ENCODE measurements around the gene NACC2. TPM values are rescaled to one million over a fixed set of nuclear protein-coding genes. Genes with fewer than 3 reads are reported as not detected.

NACC2 gene
- total and polyA plus RNA-seq, 2 donors (not counting 1 experiment from before 2014, with no cell fraction given), result 12.3 to 18.2 TPM

GRCh38 chr9:136025481-136025880 lies 69.6 kb downstream of the NACC2 start:
- TF ChIP-seq CTCF (conservative IDR thresholded peaks at IDR 0.05 in 1 of 2, IDR thresholded peaks at IDR 0.05 in 1 of 2; ENCODE audit: low read depth in 1 of 2, low read length in 2 of 2), result no peak
- TF ChIP-seq EZH2 (IDR thresholded peaks at IDR 0.05; ENCODE audit: low read length, missing control alignments), result no peak
- H4K20me1 ChIP-seq (ENCODE audit: control insufficient read depth, extremely low read depth, insufficient read depth, low read length), result no peaks in the 10 kb centered on the region
- H3K36me3 ChIP-seq (ENCODE audit: control insufficient read depth, insufficient read depth, low read length), result no peaks in the 10 kb centered on the region

GRCh38 chr9:136024696-136025316 lies 70.3 kb downstream of the NACC2 start:
- Histone ChIP-seq H4K20me1 (ENCODE audit: control insufficient read depth, extremely low read depth, insufficient read depth, low read length) (no peaks in the 10 kb centered on the region), H3K27me3 (ENCODE audit: control insufficient read depth, insufficient read depth, low read length) (no peaks in the 10 kb centered on the region), H3K79me2 (ENCODE audit: control insufficient read depth, insufficient read depth, low read length) (no peaks in the 10 kb centered on the region), H3K4me3 (replicated peaks in 1 of 4; ENCODE audit: control extremely low read depth in 1 of 4, insufficient read depth in 1 of 4, low read depth in 3 of 4, low read length in 4 of 4) (no peak overlapping the region), H3K36me3 (ENCODE audit: control insufficient read depth, insufficient read depth, low read length) (no peaks in the 10 kb centered on the region), H3K27ac (ENCODE audit: insufficient read depth, low read length) (no peak overlapping the region), H3K9me3 (ENCODE audit: control insufficient read depth, insufficient read depth, low read depth, low read length) (no peaks in the 10 kb centered on the region), H3K4me2 (ENCODE audit: extremely low read depth, insufficient read depth, low read length) (no peak overlapping the region), H3K4me1 (ENCODE audit: control insufficient read depth, extremely low read depth, insufficient read depth, low read length) (peaks cover 8% of the 10 kb centered on the region), H2AFZ (ENCODE audit: low read length) (no peak overlapping the region), H3K9ac (ENCODE audit: insufficient read depth, low read length) (no peak overlapping the region)
- no peak for TF ChIP-seq CTCF (conservative IDR thresholded peaks at IDR 0.05 in 1 of 2, IDR thresholded peaks at IDR 0.05 in 1 of 2; ENCODE audit: low read depth in 1 of 2, low read length in 2 of 2)
- no peak for DNase-seq (ENCODE audit: low read depth in 2 of 2)

More at GRCh38 chr9:136025481-136025880, 69.6 kb downstream of the NACC2 start:
- no peak overlapping the region for H3K4me2 ChIP-seq (ENCODE audit: extremely low read depth, insufficient read depth, low read length)
- H3K27ac ChIP-seq (ENCODE audit: insufficient read depth, low read length), result no peak overlapping the region
- no peaks in the 10 kb centered on the region for H3K79me2 ChIP-seq (ENCODE audit: control insufficient read depth, insufficient read depth, low read length)
- peaks cover 8% of the 10 kb centered on the region for H3K4me1 ChIP-seq (ENCODE audit: control insufficient read depth, extremely low read depth, insufficient read depth, low read length)
- H3K9me3 ChIP-seq (ENCODE audit: control insufficient read depth, insufficient read depth, low read depth, low read length), result no peaks in the 10 kb centered on the region
- H3K4me3 ChIP-seq (replicated peaks in 1 of 4; ENCODE audit: control extremely low read depth in 1 of 4, insufficient read depth in 1 of 4, low read depth in 3 of 4, low read length in 4 of 4), result no peak overlapping the region
- H3K27me3 ChIP-seq (ENCODE audit: control insufficient read depth, insufficient read depth, low read length), result no peaks in the 10 kb centered on the region
- H3K9ac ChIP-seq (ENCODE audit: insufficient read depth, low read length), result no peak overlapping the region
- H2AFZ ChIP-seq (ENCODE audit: low read length), result no peak overlapping the region
- DNase-seq (ENCODE audit: low read depth in 2 of 2), result no peak

- H4K20me1 ChIP-seq (ENCODE audit: control insufficient read depth, extremely low read depth, insufficient read depth, low read length), result no peaks in the 10 kb centered on the region
Measured at GRCh38 chr9:136024286-136024685, 70.8 kb downstream of the NACC2 start.

More at GRCh38 chr9:136024286-136024685, 70.8 kb downstream of the NACC2 start:
- TF ChIP-seq CTCF (conservative IDR thresholded peaks at IDR 0.05 in 1 of 2, IDR thresholded peaks at IDR 0.05 in 1 of 2; ENCODE audit: low read depth in 1 of 2, low read length in 2 of 2) (no peak), EZH2 (IDR thresholded peaks at IDR 0.05; ENCODE audit: low read length, missing control alignments) (no peak)
- no peak overlapping the region for H3K4me3 ChIP-seq (replicated peaks in 1 of 4; ENCODE audit: control extremely low read depth in 1 of 4, insufficient read depth in 1 of 4, low read depth in 3 of 4, low read length in 4 of 4)
- no peak overlapping the region for H3K9ac ChIP-seq (ENCODE audit: insufficient read depth, low read length)
- peaks cover 8% of the 10 kb centered on the region for H3K4me1 ChIP-seq (ENCODE audit: control insufficient read depth, extremely low read depth, insufficient read depth, low read length)
- DNase-seq (ENCODE audit: low read depth in 2 of 2), result peak in 1 of 2 donors; percentile 28
- no peak overlapping the region for H3K4me2 ChIP-seq (ENCODE audit: extremely low read depth, insufficient read depth, low read length)
- no peaks in the 10 kb centered on the region for H3K9me3 ChIP-seq (ENCODE audit: control insufficient read depth, insufficient read depth, low read depth, low read length)
- no peaks in the 10 kb centered on the region for H3K79me2 ChIP-seq (ENCODE audit: control insufficient read depth, insufficient read depth, low read length)
- no peak overlapping the region for H2AFZ ChIP-seq (ENCODE audit: low read length)
- no peaks in the 10 kb centered on the region for H3K36me3 ChIP-seq (ENCODE audit: control insufficient read depth, insufficient read depth, low read length)
- H3K27me3 ChIP-seq (ENCODE audit: control insufficient read depth, insufficient read depth, low read length), result no peaks in the 10 kb centered on the region
- peak overlapping the region; percentile 60 for H3K27ac ChIP-seq (ENCODE audit: insufficient read depth, low read length)

Measured in fibroblast of lung (primary cell).